T-helper 1 cell treated with Interleukin-12 subunit alpha and Interleukin-12 subunit beta and Interleukin-4 antibody, amounts not matched to agents 30 μg/mL and 1 μg/mL, for 36 hours (primary cell): ENCODE measurements around the gene UBXN11.
"Not testable (repeated sequence)": the region's sequence is repeated elsewhere in the genome, so short reads cannot be mapped to it uniquely, and the experiment has no call there.

Experiments
- H3K27ac Mint-ChIP-seq: one replicate; pipeline ENCODE4 v1.8.0; 2021; ENCODE audit warnings: mild to moderate bottlenecking, mixed read lengths
- H3K27me3 Mint-ChIP-seq: one replicate; pipeline ENCODE4 v1.8.0; 2021; ENCODE audit warnings: low read depth, mixed read lengths
- H3K36me3 Mint-ChIP-seq: one replicate; pipeline ENCODE4 v1.8.0; 2021; ENCODE audit warnings: low read depth, mixed read lengths
- H3K4me1 Mint-ChIP-seq: one replicate; pipeline ENCODE4 v1.8.0; 2021; ENCODE audit warnings: low read depth, mixed read lengths
- H3K4me3 Mint-ChIP-seq: one replicate; pipeline ENCODE4 v1.8.0; 2021; ENCODE audit warnings: mild to moderate bottlenecking, moderate library complexity, mixed read lengths
- H3K9me3 Mint-ChIP-seq: one replicate; pipeline ENCODE4 v1.8.0; 2021; ENCODE audit warnings: mixed read lengths

UBXN11 gene

DNA sequence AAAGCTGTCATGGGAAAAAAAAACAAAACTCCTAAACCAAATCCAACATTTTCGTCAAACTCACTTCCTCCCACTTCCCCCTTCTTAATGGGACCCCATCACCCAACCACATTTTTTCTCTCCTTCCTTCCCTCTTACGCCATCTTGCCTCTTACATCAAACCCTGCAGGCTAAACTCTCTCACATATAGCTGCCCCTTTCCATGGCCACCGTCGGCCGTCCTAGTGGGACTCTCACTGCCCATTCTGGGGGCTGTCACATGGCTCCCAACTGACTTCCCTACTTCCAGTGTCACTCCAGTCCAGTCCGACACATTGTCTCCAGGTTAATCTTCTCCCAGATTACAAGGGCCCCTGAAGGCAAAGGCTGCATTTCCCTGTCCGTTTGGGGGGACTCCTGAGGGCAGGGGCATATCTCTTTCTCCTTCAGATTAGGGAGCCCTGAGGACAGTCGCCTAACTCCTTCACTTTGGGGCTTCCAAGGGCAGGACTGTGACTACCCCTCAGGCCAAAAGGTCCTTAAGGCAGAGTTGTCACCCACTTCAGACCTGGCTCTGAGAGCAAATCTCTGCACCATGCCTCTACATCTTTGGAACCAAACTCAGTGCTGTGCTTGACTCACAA is 658 bp downstream of the UBXN11 start:
- Mint-ChIP-seq H3K27ac (peak overlapping the region; percentile 86), H3K27me3 (no peaks in the 10 kb centered on the region), H3K4me1 (peaks cover 36% of the 10 kb centered on the region), H3K4me3 (peak overlapping the region; percentile 97), H3K9me3 (no peaks in the 10 kb centered on the region), H3K36me3 (no peaks in the 10 kb centered on the region)

DNA sequence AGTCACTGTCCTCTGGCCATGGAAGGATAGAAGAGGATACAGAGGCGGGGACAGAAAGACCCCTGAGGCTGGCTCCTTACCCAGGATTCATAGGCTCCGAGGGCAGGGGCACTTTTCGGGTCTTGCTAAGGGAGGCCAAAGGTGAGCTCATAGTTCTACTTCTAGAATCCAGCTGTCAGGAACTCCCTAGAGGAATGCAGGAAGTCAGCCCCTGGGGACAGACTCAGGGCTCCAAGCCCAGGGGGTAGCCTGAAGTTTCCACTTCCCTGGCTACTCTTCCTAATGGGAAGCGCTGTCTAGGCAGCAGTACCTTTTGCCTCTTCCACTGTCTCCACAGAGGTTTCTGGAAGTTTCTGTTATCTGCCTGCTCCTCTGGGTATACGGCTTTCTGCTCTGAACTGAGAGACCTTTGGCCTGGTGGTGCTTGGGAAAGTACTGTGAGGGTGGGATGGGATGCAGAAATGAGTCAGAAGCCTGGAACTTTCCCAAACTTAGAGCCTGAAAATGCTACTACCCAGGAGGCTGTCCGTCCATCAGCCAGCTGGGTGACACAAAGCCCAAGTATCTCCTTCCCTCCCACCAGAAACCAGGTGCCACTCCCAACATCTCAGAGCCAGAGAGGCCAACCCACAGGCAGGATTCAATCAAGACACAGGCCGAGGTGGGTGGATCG is 3.6 kb downstream of the UBXN11 start:
- H3K27ac Mint-ChIP-seq, result no peak overlapping the region
- no peaks in the 10 kb centered on the region for H3K9me3 Mint-ChIP-seq
- H3K4me1 Mint-ChIP-seq, result peaks cover 35% of the 10 kb centered on the region
- peaks cover 1% of the 10 kb centered on the region for H3K36me3 Mint-ChIP-seq
- no peak overlapping the region for H3K4me3 Mint-ChIP-seq
- no peaks in the 10 kb centered on the region for H3K27me3 Mint-ChIP-seq

DNA sequence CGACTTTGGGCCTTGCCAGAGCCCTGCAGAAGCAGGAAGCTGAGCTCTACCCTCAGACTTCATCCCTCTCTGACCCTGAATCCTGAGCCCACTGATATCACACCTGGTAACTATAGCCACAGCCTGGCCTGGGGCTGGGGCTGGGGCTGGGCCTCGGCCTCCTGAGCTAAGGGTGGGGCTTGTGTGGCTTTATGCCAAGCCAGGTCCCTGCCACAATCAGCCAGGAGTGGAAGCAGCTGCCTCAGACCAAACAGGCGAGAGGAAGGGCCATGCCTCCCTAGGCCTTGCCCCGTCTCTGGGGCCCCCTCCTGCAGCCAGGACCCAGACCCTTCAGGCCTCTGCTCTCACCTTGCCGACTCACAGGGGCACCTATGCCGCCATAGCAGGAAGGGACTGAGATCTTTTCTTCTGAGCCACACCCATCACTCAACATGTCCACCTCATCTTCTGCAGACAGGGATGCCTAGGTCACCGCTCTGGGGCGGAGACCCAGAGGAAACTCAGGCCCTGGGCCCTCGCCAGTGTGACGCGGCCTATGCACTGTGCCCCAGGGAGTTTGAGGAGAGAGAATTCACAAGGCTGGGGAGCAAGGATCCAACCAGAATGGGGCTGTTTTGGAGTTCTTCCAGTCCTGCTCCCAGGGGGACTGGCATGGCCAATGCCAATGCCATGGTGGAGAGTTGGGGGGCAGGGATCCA is 5.7 kb downstream of the UBXN11 start:
- H3K27ac Mint-ChIP-seq, result peak overlapping the region; percentile 58
- peaks cover 17% of the 10 kb centered on the region for H3K4me1 Mint-ChIP-seq
- H3K9me3 Mint-ChIP-seq, result no peaks in the 10 kb centered on the region
- no peak overlapping the region for H3K4me3 Mint-ChIP-seq
- H3K36me3 Mint-ChIP-seq, result peaks cover 6% of the 10 kb centered on the region
- no peaks in the 10 kb centered on the region for H3K27me3 Mint-ChIP-seq

DNA sequence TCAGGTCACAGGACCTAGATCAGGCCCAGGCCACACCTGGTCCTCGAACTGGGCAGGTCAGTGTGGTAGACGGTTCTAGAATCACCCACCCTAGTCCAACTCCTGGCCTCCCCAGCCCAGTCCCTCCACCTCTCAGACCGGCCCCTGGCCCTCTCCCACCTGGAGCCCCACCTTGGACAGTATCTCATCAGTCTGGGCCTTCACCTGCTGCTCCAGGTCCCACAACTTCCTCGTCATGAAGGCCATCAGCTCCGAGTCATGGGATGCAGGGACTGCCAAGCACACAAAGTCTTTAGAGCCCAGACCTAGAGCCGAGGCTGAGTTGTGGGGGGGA is 8.7 kb downstream of the UBXN11 start:
- H3K4me1 Mint-ChIP-seq, result peaks cover 12% of the 10 kb centered on the region
- no peak overlapping the region for H3K27ac Mint-ChIP-seq
- no peaks in the 10 kb centered on the region for H3K27me3 Mint-ChIP-seq
- H3K4me3 Mint-ChIP-seq, result no peak overlapping the region
- H3K9me3 Mint-ChIP-seq, result no peaks in the 10 kb centered on the region
- peaks cover 18% of the 10 kb centered on the region for H3K36me3 Mint-ChIP-seq

DNA sequence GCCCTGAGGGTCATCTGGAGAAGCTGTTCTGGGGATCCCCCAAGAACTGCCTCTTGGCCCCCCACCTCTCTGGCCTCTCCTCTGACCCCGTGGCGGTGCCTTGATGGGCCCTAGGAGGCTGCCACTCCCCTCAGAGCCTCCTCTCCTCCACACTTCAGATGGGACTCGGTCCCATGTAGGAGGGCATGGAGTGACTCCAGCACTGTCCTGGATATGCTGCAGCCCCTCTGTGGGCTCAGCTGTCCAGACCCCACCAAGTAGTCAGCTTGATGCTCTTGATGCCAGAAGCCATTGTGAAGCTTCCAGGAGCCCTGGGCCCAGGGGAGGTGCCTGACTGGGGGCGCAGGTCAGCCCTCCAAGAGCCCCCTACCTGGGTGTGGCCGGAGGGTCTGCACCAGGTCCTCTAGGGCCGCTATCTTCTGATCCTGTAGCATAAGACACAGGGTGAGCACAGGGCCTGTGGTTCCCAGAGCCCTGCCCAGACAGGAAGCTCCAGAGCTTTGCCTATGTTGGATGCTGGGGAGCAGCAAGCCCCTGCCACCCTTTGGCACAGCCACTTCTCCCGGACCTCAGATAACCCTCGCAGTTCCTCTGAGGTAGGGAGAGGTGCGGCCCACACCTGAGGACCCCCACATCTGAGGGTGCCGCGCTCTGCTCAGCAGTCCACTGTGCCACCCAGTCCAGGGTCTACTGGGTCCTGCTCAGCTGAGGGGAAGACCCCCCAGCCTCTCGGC is 9.2 kb downstream of the UBXN11 start:
- Mint-ChIP-seq H3K36me3 (peaks cover 18% of the 10 kb centered on the region), H3K4me3 (no peak overlapping the region), H3K27me3 (no peaks in the 10 kb centered on the region), H3K27ac (no peak overlapping the region), H3K9me3 (no peaks in the 10 kb centered on the region), H3K4me1 (peaks cover 10% of the 10 kb centered on the region)

DNA sequence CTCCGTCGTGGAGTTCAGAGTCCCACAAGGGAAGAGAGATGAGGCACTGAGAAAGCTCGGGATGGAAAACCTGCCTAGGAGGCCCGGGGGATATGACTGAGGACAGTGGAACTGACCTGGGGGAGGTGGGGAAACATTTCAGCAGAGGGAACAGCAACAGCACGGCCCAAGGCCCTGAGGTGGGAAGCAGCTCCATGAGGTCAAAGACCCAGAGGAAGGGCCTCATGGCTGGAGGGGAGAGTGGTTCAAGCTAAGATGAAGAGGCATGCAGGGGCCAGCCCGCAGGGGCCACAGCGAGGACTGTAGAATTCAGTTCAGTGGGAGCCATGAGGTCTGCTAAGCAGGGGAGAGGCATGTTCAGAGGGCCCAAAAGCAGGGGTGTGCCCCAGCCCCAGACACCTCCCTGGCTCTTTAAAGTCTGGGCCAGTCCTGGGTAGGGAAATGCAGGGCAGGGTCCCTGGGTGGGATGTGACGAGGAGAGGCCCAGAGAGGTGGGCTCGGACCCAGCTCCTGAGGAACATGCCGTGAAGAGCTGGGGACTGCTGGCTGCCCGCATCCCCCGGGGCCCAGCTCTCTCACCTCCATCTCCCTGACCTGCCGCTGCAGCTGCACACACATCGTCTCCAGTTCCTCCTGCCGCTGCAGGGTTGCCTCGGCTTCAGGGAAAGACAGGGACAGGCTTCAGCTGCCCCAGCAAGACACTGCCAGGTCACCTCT is 9.9 kb downstream of the UBXN11 start:
- no peak overlapping the region for H3K27ac Mint-ChIP-seq

DNA sequence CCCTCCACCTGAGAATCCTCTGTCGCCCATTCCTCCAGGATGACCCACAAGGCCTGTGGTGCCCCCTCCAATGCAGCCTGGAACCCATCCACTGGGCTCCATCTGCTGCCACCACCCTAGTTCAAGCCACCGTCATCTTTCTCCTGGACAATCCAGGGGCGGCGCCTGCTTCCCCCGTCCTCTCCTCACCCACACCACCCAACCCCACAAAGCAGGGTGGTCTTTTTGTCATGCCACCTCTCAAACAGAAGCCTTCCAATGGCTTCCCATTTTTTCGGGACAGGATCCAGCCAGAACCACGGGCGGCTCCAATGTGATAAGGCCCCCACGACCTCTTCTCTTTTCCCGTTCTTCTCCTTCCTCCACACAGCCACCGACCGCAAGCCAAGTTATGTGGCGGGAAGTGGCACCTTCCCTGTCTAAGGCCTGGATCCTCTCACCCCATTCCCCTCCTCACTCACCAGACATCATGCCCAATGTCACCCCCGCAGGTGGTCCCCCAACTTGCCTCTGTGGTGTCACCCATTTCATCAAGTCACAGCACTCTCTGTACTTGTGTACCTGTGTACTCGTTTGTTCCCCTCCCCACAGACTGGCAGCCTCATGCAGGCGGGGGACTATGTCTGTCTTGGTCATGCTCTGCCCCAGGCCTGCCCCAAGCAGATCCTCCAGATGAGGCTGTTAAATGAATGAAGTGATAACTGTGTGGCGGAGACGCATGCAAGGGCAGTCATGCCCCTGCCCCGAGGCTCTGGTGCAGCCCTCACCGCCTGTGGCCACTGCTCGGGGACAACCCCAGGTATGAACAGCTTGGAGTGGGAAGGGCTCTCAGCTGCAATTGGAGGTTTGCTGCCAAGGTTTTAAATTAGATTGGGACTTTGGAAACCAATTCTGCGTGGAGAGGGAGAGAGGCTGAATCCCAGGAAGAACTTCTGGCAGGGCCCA is 11.0 kb downstream of the UBXN11 start:
- Mint-ChIP-seq H3K27ac (no peak overlapping the region), H3K9me3 (no peaks in the 10 kb centered on the region), H3K27me3 (no peaks in the 10 kb centered on the region), H3K4me1 (peaks cover 19% of the 10 kb centered on the region), H3K36me3 (peaks cover 21% of the 10 kb centered on the region), H3K4me3 (no peak overlapping the region)

More for the DNA sequence above, 9.9 kb downstream of the UBXN11 start:
- no peaks in the 10 kb centered on the region for H3K27me3 Mint-ChIP-seq
- H3K4me1 Mint-ChIP-seq, result peaks cover 15% of the 10 kb centered on the region
- peaks cover 21% of the 10 kb centered on the region for H3K36me3 Mint-ChIP-seq
- H3K4me3 Mint-ChIP-seq, result no peak overlapping the region
- H3K9me3 Mint-ChIP-seq, result no peaks in the 10 kb centered on the region

DNA sequence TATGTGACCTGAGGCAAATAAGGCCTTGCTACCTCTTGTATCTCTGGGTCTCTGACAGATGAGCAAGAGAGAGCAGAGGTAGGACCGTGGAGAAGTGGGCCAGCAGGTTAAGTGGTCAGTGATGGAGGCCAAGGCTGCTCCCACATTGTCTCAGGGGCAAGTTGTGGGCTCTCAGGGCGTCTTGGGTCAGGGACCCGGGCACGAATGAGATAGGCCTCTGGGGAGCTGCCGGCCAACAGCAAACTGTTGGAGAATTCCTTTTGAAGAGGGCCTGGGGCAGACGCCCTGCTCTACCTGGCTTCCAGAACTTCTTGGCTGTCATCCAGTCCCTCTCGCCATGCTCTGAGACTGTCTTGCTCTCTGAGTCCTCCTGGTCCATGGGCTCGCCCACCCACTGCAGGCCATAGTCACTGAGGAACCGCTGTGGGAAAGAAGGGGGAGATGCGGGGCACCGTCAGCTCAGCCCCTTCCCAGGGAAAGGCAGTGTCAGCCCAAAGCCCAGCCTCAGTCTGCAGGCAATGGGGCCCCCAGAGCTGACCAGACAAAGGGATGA is 12.4 kb downstream of the UBXN11 start:
- peaks cover 25% of the 10 kb centered on the region for H3K4me1 Mint-ChIP-seq
- no peak overlapping the region for H3K27ac Mint-ChIP-seq
- peaks cover 26% of the 10 kb centered on the region for H3K36me3 Mint-ChIP-seq

DNA sequence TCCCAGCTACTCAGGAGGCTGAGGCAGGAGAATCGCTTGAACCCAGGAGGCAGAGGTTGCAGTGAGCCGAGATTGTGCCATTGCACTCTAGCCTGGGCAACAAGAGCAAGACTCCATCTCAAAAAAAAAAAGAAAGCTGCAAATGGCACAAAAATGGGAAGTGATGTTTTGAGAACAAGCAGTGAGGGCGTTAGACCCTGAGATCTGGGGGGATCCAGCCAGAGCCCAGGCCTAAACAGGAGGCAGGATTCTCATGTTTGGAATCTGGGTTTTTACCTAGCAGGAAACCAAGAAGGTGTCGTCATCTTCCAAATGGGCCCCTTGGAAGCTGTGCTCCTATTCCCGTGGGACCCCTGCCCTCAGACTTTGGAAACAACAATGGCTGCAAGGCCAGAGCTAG is 13.7 kb downstream of the UBXN11 start:
- H3K4me3 Mint-ChIP-seq, H3K27ac Mint-ChIP-seq, H3K27me3 Mint-ChIP-seq, H3K9me3 Mint-ChIP-seq: not testable (repeated sequence)
- Mint-ChIP-seq H3K4me1 (peaks cover 38% of the 10 kb centered on the region), H3K36me3 (peaks cover 28% of the 10 kb centered on the region)

More for the DNA sequence above, 12.4 kb downstream of the UBXN11 start:
- no peaks in the 10 kb centered on the region for H3K27me3 Mint-ChIP-seq
- H3K9me3 Mint-ChIP-seq, result no peaks in the 10 kb centered on the region
- no peak overlapping the region for H3K4me3 Mint-ChIP-seq

DNA sequence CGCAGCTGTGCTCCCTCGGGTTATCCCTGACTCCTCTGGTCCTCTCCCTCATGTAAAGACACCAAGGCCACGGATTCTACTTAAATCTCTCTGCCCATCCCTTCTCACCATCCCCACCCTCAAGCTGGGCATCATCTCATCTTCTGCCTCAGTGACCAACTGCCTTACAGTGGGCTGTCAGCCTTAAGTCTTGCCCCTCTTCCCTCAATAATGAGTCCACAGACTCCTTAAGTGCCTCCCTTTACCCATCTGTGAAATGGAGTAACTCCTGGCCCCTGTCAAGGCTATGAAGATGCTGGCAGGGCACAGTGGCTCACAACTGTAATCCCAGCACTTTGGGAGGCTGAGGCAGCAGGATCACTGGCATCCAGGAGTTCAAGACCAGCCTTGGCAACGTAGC is 14.5 kb downstream of the UBXN11 start:
- Mint-ChIP-seq H3K27me3 (no peaks in the 10 kb centered on the region), H3K27ac (peak overlapping the region; percentile 86), H3K4me3 (no peak overlapping the region), H3K9me3 (no peaks in the 10 kb centered on the region), H3K4me1 (peaks cover 45% of the 10 kb centered on the region), H3K36me3 (peaks cover 28% of the 10 kb centered on the region)

DNA sequence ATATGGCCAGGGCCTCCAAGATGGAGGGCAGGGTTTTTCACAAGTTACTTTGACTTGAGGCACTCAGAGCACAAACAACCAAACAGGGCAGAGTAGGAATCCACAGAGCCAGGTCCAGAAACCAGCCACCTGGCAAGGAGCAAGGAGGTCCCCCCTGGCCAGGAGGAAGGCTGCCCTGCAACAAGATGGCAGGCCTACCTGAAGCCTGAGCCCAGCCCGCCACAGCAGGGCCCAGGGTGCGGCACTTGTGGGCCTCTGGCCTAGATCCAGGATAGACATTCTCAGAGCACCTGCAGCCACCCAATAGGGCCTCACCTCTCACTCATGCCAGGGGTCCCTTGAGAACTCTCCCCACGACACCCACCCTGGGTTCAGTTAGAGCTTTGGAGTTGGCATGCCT is 15.0 kb downstream of the UBXN11 start:
- H3K36me3 Mint-ChIP-seq, result peaks cover 28% of the 10 kb centered on the region
- H3K4me1 Mint-ChIP-seq, result peaks cover 49% of the 10 kb centered on the region
- H3K9me3 Mint-ChIP-seq, result no peaks in the 10 kb centered on the region
- no peak overlapping the region for H3K4me3 Mint-ChIP-seq
- peak overlapping the region; percentile 86 for H3K27ac Mint-ChIP-seq
- no peaks in the 10 kb centered on the region for H3K27me3 Mint-ChIP-seq

DNA sequence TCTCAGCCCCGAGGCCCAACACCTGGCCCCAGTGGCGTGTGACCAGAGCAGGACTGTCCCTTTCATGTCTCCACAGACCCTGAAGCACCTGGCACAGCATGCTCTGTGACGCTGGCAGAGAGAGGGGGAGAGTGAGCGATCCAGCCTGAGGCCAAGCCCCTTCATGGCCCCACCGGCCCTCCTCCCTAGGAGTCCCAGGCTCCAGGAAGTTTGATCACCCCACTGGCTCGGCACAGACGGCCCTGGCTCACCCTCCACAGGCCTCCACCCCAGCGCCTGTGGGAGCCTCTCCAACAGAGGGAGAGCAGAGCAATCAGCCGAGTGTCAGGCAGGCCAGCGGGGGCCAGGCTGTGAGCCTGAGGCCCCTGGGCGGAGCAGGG is 15.6 kb downstream of the UBXN11 start:
- no peak overlapping the region for H3K4me3 Mint-ChIP-seq
- peak overlapping the region; percentile 97 for H3K27ac Mint-ChIP-seq
- no peaks in the 10 kb centered on the region for H3K27me3 Mint-ChIP-seq
- no peaks in the 10 kb centered on the region for H3K9me3 Mint-ChIP-seq
- H3K4me1 Mint-ChIP-seq, result peaks cover 55% of the 10 kb centered on the region
- H3K36me3 Mint-ChIP-seq, result peaks cover 23% of the 10 kb centered on the region

DNA sequence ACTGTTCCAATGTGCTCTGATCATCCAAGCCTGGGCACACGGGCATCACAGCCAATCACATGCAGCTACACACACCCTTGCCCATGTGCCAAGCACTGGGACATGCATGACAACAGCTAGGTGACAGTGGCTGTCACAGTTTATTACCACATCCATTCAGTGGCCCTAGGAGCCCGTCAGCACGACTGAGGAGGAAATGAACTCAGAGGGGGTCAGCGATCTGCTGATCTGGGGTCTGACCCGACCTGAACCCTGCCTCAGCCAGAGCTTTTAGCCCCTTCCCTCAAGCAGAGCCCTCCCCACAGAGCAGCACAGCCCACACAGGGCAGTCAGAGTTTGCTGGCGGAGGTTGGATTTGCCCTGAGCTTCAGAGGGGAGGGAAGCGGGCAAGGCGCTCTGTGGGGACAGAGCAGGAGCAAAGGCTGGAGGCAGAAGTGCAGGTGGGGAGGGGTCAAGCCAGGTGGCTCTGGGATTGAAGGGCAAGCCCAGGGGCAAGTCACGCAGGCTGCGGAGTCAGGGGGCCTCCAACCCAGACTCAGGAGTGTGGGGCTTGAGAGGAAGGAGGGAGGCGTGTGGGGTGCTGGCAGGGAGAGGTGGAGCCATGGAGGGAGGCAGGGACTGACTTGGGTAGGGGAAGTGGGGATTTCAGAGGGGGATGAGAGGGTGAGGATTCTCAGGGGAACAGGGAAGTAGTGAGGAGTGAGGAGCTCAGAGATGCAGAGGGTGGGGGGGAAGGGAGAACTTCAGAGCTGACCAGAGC is 16.1 kb downstream of the UBXN11 start:
- H3K4me1 Mint-ChIP-seq, result peaks cover 58% of the 10 kb centered on the region
- peak overlapping the region; percentile 97 for H3K27ac Mint-ChIP-seq
- no peaks in the 10 kb centered on the region for H3K27me3 Mint-ChIP-seq
- H3K4me3 Mint-ChIP-seq, result peak overlapping the region; percentile 59
- H3K9me3 Mint-ChIP-seq, result no peaks in the 10 kb centered on the region
- H3K36me3 Mint-ChIP-seq, result peaks cover 20% of the 10 kb centered on the region
